ENCODE data around the gene WFDC2.

The WFDC2 gene

GRCh38 chr20:45469336-45470261 lies at the start of gene WFDC2:
WFDC2 (plus strand) TSS chr20:45469753; CDS start chr20:45469782, 29 bp downstream.
- DNase-seq, result no peak

- DNase-seq, result no peak
These were observed 49.4 kb upstream of the WFDC2 start for GRCh38 chr20:45420125-45420524.

GRCh38 chr20:45423700-45424099 lies 45.9 kb upstream of the WFDC2 start:
- no peak for DNase-seq

- no peak for DNase-seq
These were observed 44.0 kb upstream of the WFDC2 start for GRCh38 chr20:45425561-45425960.

GRCh38 chr20:45426320-45427016 lies 43.1 kb upstream of the WFDC2 start:
- no peak for DNase-seq

- peak; percentile 17 for DNase-seq
These were observed 42.1 kb upstream of the WFDC2 start for GRCh38 chr20:45427236-45428149.

- no peak for DNase-seq
These were observed 39.9 kb upstream of the WFDC2 start for GRCh38 chr20:45429618-45430017.

GRCh38 chr20:45432294-45432693 lies 37.3 kb upstream of the WFDC2 start:
- no peak for DNase-seq

GRCh38 chr20:45433316-45433715 lies 36.2 kb upstream of the WFDC2 start:
- DNase-seq, result no peak

GRCh38 chr20:45433976-45434375 lies 35.6 kb upstream of the WFDC2 start:
- DNase-seq, result no peak

- DNase-seq, result peak; percentile 96
These were observed 32.6 kb upstream of the WFDC2 start for GRCh38 chr20:45436732-45437485.

GRCh38 chr20:45440424-45440823 lies 29.1 kb upstream of the WFDC2 start:
- DNase-seq, result no peak

GRCh38 chr20:45440891-45441685 lies 28.5 kb upstream of the WFDC2 start:
- DNase-seq, result no peak

- DNase-seq, result no peak
These were observed 27.8 kb upstream of the WFDC2 start for GRCh38 chr20:45441746-45442145.

- no peak for DNase-seq
These were observed 25.5 kb upstream of the WFDC2 start for GRCh38 chr20:45444050-45444449.

- peak; percentile 66 for DNase-seq
These were observed 23.6 kb upstream of the WFDC2 start for GRCh38 chr20:45445805-45446562.

- no peak for DNase-seq
These were observed 21.3 kb upstream of the WFDC2 start for GRCh38 chr20:45448270-45448669.

GRCh38 chr20:45449528-45449927 lies 20.0 kb upstream of the WFDC2 start:
- no peak for DNase-seq

- DNase-seq, result no peak
These were observed 19.3 kb upstream of the WFDC2 start for GRCh38 chr20:45450097-45450818.

- no peak for DNase-seq
These were observed 17.3 kb upstream of the WFDC2 start for GRCh38 chr20:45452238-45452637.

Data from activated CD8-positive, alpha-beta memory T cell treated with anti-CD3 and anti-CD28 coated beads for 24 hours (primary cell).